Panc1 (cell line): ENCODE measurements around the gene ICA1.

Experiments
- CTCF ChIP-seq: fragments of 450-650 bp; IDR thresholded peaks from 2 replicates; pipeline ENCODE4 v1.5.1; 2017; ENCODE audit warnings: mild to moderate bottlenecking
- POLR2AphosphoS5 ChIP-seq: IDR thresholded peaks from 2 replicates; pipeline ENCODE4 v1.6.1; 2012; ENCODE audit warnings: mild to moderate bottlenecking, low read depth, low read length, moderate library complexity

- TF ChIP-seq CTCF (no peak), POLR2AphosphoS5 (no peak)
Measured at GRCh38 chr7:8210845-8211724, 50.9 kb downstream of the ICA1 start.
